Suprapubic skin (tissue), 4 donors: Measurements from ENCODE around the gene TOR2A.

ENCODE experiments used
- POLR2A ChIP-seq, 2 donors: fragments of 450-650 bp; IDR thresholded peaks; one replicate each; pipeline ENCODE4 v1.6.1; 2017; ENCODE audit warnings: antibody characterized with exemption in 2 of 2, mild to moderate bottlenecking in 2 of 2, moderate library complexity in 2 of 2
- POLR2AphosphoS5 ChIP-seq, 3 donors: sonication (generic); formaldehyde crosslinking; IDR thresholded peaks; one replicate each; pipeline ENCODE4 v1.6.1; 2017; ENCODE audit warnings: antibody characterized with exemption in 3 of 3
- TF ChIP-seq, protein P1 (sequence below), 2 donors: fragments of 200-600 bp in 1 of 2; fragments of 450-650 bp in 1 of 2; sonication (generic) in 1 of 2; IDR thresholded peaks; one replicate each; pipeline ENCODE4 v1.5.1; 2016 to 2019; ENCODE audit warnings: antibody characterized with exemption in 2 of 2, mild to moderate bottlenecking in 1 of 2, moderate library complexity in 1 of 2

DNA sequence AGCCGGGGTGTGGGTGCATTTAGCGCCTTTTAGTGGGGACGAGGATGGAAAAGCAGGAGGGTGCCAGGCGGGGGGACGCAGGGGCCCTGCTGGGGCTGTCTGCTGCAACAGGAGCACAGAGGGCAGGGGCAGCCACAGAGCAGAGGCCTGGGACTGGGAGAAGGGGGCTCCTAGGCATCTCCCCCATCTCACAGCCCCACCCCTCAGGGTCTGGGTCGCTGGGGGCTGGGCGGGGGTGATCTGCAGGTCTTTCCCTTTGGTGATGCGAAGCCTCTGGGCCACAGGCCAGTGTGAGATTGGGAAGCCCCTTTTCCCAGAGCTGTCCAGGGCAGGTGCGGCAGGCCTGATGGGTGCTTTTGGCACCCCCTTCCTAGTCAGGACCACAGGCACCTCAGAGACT is 4.8 kb downstream of the TOR2A start:
- TF ChIP-seq, protein P1, sequence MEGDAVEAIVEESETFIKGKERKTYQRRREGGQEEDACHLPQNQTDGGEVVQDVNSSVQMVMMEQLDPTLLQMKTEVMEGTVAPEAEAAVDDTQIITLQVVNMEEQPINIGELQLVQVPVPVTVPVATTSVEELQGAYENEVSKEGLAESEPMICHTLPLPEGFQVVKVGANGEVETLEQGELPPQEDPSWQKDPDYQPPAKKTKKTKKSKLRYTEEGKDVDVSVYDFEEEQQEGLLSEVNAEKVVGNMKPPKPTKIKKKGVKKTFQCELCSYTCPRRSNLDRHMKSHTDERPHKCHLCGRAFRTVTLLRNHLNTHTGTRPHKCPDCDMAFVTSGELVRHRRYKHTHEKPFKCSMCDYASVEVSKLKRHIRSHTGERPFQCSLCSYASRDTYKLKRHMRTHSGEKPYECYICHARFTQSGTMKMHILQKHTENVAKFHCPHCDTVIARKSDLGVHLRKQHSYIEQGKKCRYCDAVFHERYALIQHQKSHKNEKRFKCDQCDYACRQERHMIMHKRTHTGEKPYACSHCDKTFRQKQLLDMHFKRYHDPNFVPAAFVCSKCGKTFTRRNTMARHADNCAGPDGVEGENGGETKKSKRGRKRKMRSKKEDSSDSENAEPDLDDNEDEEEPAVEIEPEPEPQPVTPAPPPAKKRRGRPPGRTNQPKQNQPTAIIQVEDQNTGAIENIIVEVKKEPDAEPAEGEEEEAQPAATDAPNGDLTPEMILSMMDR (IDR thresholded peaks at IDR 0.05) = no peak
- TF ChIP-seq POLR2A (IDR thresholded peaks at IDR 0.05) = no peak
- TF ChIP-seq POLR2AphosphoS5 (IDR thresholded peaks at IDR 0.05) = no peak
